ENCODE data around the gene C16orf96. TPM values are rescaled to one million over a fixed set of nuclear protein-coding genes. Genes with fewer than 3 reads are reported as not detected.

The C16orf96 gene
- polyA plus RNA-seq, 4 donors: 0.03 to 0.07 TPM; not detected in 2

GRCh38 chr16:4532238-4532637 is 23.9 kb upstream of the C16orf96 start:
- peaks cover 0 to 48% (median 4%) of the 10 kb centered on the region in 3 donors for H3K36me3 ChIP-seq (ENCODE audit: control insufficient read depth in 3 of 3, insufficient read depth in 2 of 3, low read depth in 1 of 3, low read length in 3 of 3)
- no peaks in the 10 kb centered on the region for H3K9me3 ChIP-seq (ENCODE audit: control insufficient read depth in 2 of 2, insufficient read depth in 1 of 2, low read depth in 1 of 2, low read length in 1 of 2)
- no peak overlapping the region for H3K4me3 ChIP-seq (ENCODE audit: low read depth in 1 of 3, low read length in 3 of 3)
- H3K27ac ChIP-seq (ENCODE audit: low read depth in 1 of 3, low read length in 2 of 3): no peak overlapping the region
- H3K4me1 ChIP-seq (ENCODE audit: control insufficient read depth in 3 of 3, insufficient read depth in 2 of 3, low read depth in 1 of 3, low read length in 2 of 3): peaks cover 2 to 7% (median 6%) of the 10 kb centered on the region in 3 donors
- DNase-seq (no peak), FAIRE-seq (no peak)
- H3K27me3 ChIP-seq (ENCODE audit: control insufficient read depth in 3 of 3, insufficient read depth in 3 of 3, low read length in 3 of 3): no peaks in the 10 kb centered on the region
- 94 to 96% (median 94%) methylated on average over 10 of the region's 10 CpGs for WGBS, 3 donors

GRCh38 chr16:4533490-4533889 is 22.6 kb upstream of the C16orf96 start:
- 80 to 85% (median 82%) methylated on average over 6 of the region's 6 CpGs for WGBS, 3 donors
- Histone ChIP-seq H3K27me3 (ENCODE audit: control insufficient read depth in 3 of 3, insufficient read depth in 3 of 3, low read length in 3 of 3) (no peaks in the 10 kb centered on the region), H3K36me3 (ENCODE audit: control insufficient read depth in 3 of 3, insufficient read depth in 2 of 3, low read depth in 1 of 3, low read length in 3 of 3) (peaks cover 0 to 48% (median 4%) of the 10 kb centered on the region in 3 donors), H3K4me1 (ENCODE audit: control insufficient read depth in 3 of 3, insufficient read depth in 2 of 3, low read depth in 1 of 3, low read length in 2 of 3) (peaks cover 0 to 10% (median 9%) of the 10 kb centered on the region in 3 donors), H3K9me3 (ENCODE audit: control insufficient read depth in 2 of 2, insufficient read depth in 1 of 2, low read depth in 1 of 2, low read length in 1 of 2) (no peaks in the 10 kb centered on the region), H3K27ac (ENCODE audit: low read depth in 1 of 3, low read length in 2 of 3) (no peak overlapping the region), H3K4me3 (ENCODE audit: low read depth in 1 of 3, low read length in 3 of 3) (no peak overlapping the region)
- FAIRE-seq (no peak), DNase-seq (no peak)

GRCh38 chr16:4534151-4534790 is 21.9 kb upstream of the C16orf96 start:
- Histone ChIP-seq H3K27me3 (ENCODE audit: control insufficient read depth in 3 of 3, insufficient read depth in 3 of 3, low read length in 3 of 3) (no peaks in the 10 kb centered on the region), H3K27ac (ENCODE audit: low read depth in 1 of 3, low read length in 2 of 3) (peak overlapping the region in 1 of 3 donors; percentile 68), H3K4me3 (ENCODE audit: low read depth in 1 of 3, low read length in 3 of 3) (no peak overlapping the region), H3K4me1 (ENCODE audit: control insufficient read depth in 3 of 3, insufficient read depth in 2 of 3, low read depth in 1 of 3, low read length in 2 of 3) (peaks cover 0 to 11% (median 8%) of the 10 kb centered on the region in 3 donors), H3K9me3 (ENCODE audit: control insufficient read depth in 2 of 2, insufficient read depth in 1 of 2, low read depth in 1 of 2, low read length in 1 of 2) (peaks cover 0 to 6% of the 10 kb centered on the region in 2 donors), H3K36me3 (ENCODE audit: control insufficient read depth in 3 of 3, insufficient read depth in 2 of 3, low read depth in 1 of 3, low read length in 3 of 3) (peaks cover 0 to 48% (median 4%) of the 10 kb centered on the region in 3 donors)
- no peak for FAIRE-seq
- WGBS, 3 donors: 80 to 89% (median 86%) methylated on average over 13 of the region's 13 CpGs
- no peak for DNase-seq

- Histone ChIP-seq H3K36me3 (ENCODE audit: control insufficient read depth in 3 of 3, insufficient read depth in 2 of 3, low read depth in 1 of 3, low read length in 3 of 3) (peaks cover 0 to 45% (median 4%) of the 10 kb centered on the region in 3 donors), H3K9me3 (ENCODE audit: control insufficient read depth in 2 of 2, insufficient read depth in 1 of 2, low read depth in 1 of 2, low read length in 1 of 2) (peaks cover 0 to 20% of the 10 kb centered on the region in 2 donors), H3K4me3 (ENCODE audit: low read depth in 1 of 3, low read length in 3 of 3) (no peak overlapping the region), H3K27ac (ENCODE audit: low read depth in 1 of 3, low read length in 2 of 3) (peak overlapping the region in 1 of 3 donors; percentile 16), H3K27me3 (ENCODE audit: control insufficient read depth in 3 of 3, insufficient read depth in 3 of 3, low read length in 3 of 3) (no peaks in the 10 kb centered on the region), H3K4me1 (ENCODE audit: control insufficient read depth in 3 of 3, insufficient read depth in 2 of 3, low read depth in 1 of 3, low read length in 2 of 3) (peaks cover 0 to 9% (median 8%) of the 10 kb centered on the region in 3 donors)
- FAIRE-seq (no peak), DNase-seq (no peak)
- WGBS, 3 donors: 70 to 76% (median 73%) methylated on average over 7 of the region's 7 CpGs
Observed at GRCh38 chr16:4535627-4536108, 20.5 kb upstream of the C16orf96 start.

- H3K4me3 ChIP-seq (ENCODE audit: low read depth in 1 of 3, low read length in 3 of 3): no peak overlapping the region
- WGBS, 3 donors: 87 to 94% (median 93%) methylated on average over 15 of the region's 15 CpGs
- FAIRE-seq (no peak), DNase-seq (no peak)
- H3K27me3 ChIP-seq (ENCODE audit: control insufficient read depth in 3 of 3, insufficient read depth in 3 of 3, low read length in 3 of 3): no peaks in the 10 kb centered on the region
- H3K4me1 ChIP-seq (ENCODE audit: control insufficient read depth in 3 of 3, insufficient read depth in 2 of 3, low read depth in 1 of 3, low read length in 2 of 3): peaks cover 0 to 9% (median 8%) of the 10 kb centered on the region in 3 donors
- peaks cover 0 to 22% of the 10 kb centered on the region in 2 donors for H3K9me3 ChIP-seq (ENCODE audit: control insufficient read depth in 2 of 2, insufficient read depth in 1 of 2, low read depth in 1 of 2, low read length in 1 of 2)
- peaks cover 0 to 41% (median 2%) of the 10 kb centered on the region in 3 donors for H3K36me3 ChIP-seq (ENCODE audit: control insufficient read depth in 3 of 3, insufficient read depth in 2 of 3, low read depth in 1 of 3, low read length in 3 of 3)
- H3K27ac ChIP-seq (ENCODE audit: low read depth in 1 of 3, low read length in 2 of 3): no peak overlapping the region
Observed at GRCh38 chr16:4536391-4537106, 19.6 kb upstream of the C16orf96 start.

GRCh38 chr16:4537376-4538343 is 18.5 kb upstream of the C16orf96 start:
- H3K4me3 ChIP-seq (ENCODE audit: low read depth in 1 of 3, low read length in 3 of 3): peak overlapping the region; percentile 51 to 84 (median 68)
- 7 to 12% (median 8%) methylated on average over 62 to 75 of the region's 75 CpGs for WGBS, 3 donors
- peaks cover 0 to 9% (median 8%) of the 10 kb centered on the region in 3 donors for H3K4me1 ChIP-seq (ENCODE audit: control insufficient read depth in 3 of 3, insufficient read depth in 2 of 3, low read depth in 1 of 3, low read length in 2 of 3)
- peak overlapping the region; percentile 30 to 94 (median 82) for H3K27ac ChIP-seq (ENCODE audit: low read depth in 1 of 3, low read length in 2 of 3)
- H3K9me3 ChIP-seq (ENCODE audit: control insufficient read depth in 2 of 2, insufficient read depth in 1 of 2, low read depth in 1 of 2, low read length in 1 of 2): peaks cover 0 to 22% of the 10 kb centered on the region in 2 donors
- H3K36me3 ChIP-seq (ENCODE audit: control insufficient read depth in 3 of 3, insufficient read depth in 2 of 3, low read depth in 1 of 3, low read length in 3 of 3): peaks cover 0 to 32% (median under 1%) of the 10 kb centered on the region in 3 donors
- FAIRE-seq (no peak), DNase-seq (peak; percentile 58 to 65)
- H3K27me3 ChIP-seq (ENCODE audit: control insufficient read depth in 3 of 3, insufficient read depth in 3 of 3, low read length in 3 of 3): no peaks in the 10 kb centered on the region

- no peaks in the 10 kb centered on the region for H3K27me3 ChIP-seq (ENCODE audit: control insufficient read depth in 3 of 3, insufficient read depth in 3 of 3, low read length in 3 of 3)
- peak; percentile 96 to 99 for DNase-seq
- H3K27ac ChIP-seq (ENCODE audit: low read depth in 1 of 3, low read length in 2 of 3): peak within 1 kb of the TSS; percentile 82 to 94 (median 86)
- 4 to 8% (median 5%) methylated on average over 39 to 67 of the region's 67 CpGs for WGBS, 3 donors
- peaks cover 0 to 22% (median 0%) of the 10 kb centered on the region in 3 donors for H3K36me3 ChIP-seq (ENCODE audit: control insufficient read depth in 3 of 3, insufficient read depth in 2 of 3, low read depth in 1 of 3, low read length in 3 of 3)
- H3K4me1 ChIP-seq (ENCODE audit: control insufficient read depth in 3 of 3, insufficient read depth in 2 of 3, low read depth in 1 of 3, low read length in 2 of 3): peaks cover 0 to 9% (median 6%) of the 10 kb centered on the region in 3 donors
- peak within 1 kb of the TSS; percentile 51 to 84 (median 68) for H3K4me3 ChIP-seq (ENCODE audit: low read depth in 1 of 3, low read length in 3 of 3)
- H3K9me3 ChIP-seq (ENCODE audit: control insufficient read depth in 2 of 2, insufficient read depth in 1 of 2, low read depth in 1 of 2, low read length in 1 of 2): peaks cover 0 to 22% of the 10 kb centered on the region in 2 donors
- no peak for FAIRE-seq
Observed at GRCh38 chr16:4538350-4539235, 17.5 kb upstream of the C16orf96 start, which contains the start of gene CDIP1. Gene CDIP1 (minus strand): TSS chr16:4538773. CDS start chr16:4514130, 24,643 bp downstream.

Data from small intestine (tissue), 7 donors.